ENCODE measurements around the gene ONECUT3. TPM values are rescaled to one million over a fixed set of nuclear protein-coding genes. Genes with fewer than 3 reads are reported as not detected.

The ONECUT3 gene
- total and polyA plus RNA-seq, 9 of the 15 experiments (the other 6 are each of a cell fraction or from before 2014, with no cell fraction given), result not detected

GRCh38 chr19:1764729-1765128 lies 11.4 kb downstream of the ONECUT3 start:
- no peak overlapping the region for H3K4me3 ChIP-seq
- ChIA-PET POLR2A (no interaction called here), CTCF (ENCODE audit: low intra/inter-chr PET ratio) (interaction anchor here (0.5 to 4.0 kb wide), 2 partner anchors 9 to 92 kb away, joined by 3 to 84 read pairs; no protein-coding TSS in a partner anchor)
- no peaks in the 10 kb centered on the region for H3K79me2 ChIP-seq (ENCODE audit: control insufficient read depth, insufficient read depth, low read length)
- no peak overlapping the region for H3K27ac ChIP-seq (ENCODE audit: extremely low read depth, low read depth, low read length)
- H2AFZ ChIP-seq (ENCODE audit: low read depth, low read length), result no peak overlapping the region
- no peaks in the 10 kb centered on the region for H3K9me3 ChIP-seq (replicated peaks; ENCODE audit: control insufficient read depth, insufficient read depth, low read depth, low read length)
- no peak for ATAC-seq
- no peak for FAIRE-seq
- peaks cover 8 to 34% of the 10 kb centered on the region in 2 experiments; a peak in 4 of 5 replicates for H3K27me3 ChIP-seq (ENCODE audit: control insufficient read depth in 2 of 2, insufficient read depth in 2 of 2, low read length in 2 of 2)
- intact Hi-C loops (cut with micrococcal nuclease), result loop anchor here (5.0 to 10.0 kb wide), 2 partner anchors 157 to 220 kb away; partner anchors contain the start of gene UQCR11
- no peaks in the 10 kb centered on the region for H3K36me3 ChIP-seq (ENCODE audit: control insufficient read depth, insufficient read depth, low read length)
- H3K9me1 ChIP-seq (ENCODE audit: control insufficient read depth, insufficient read depth, low read length), result no peaks in the 10 kb centered on the region
- DNase-seq (ENCODE audit: extremely low read depth in 1 of 4, low spot score in 3 of 4), result no peak
- no peak overlapping the region for H3K9ac ChIP-seq (ENCODE audit: insufficient read depth in 1 of 2, low read depth in 2 of 2, low read length in 2 of 2)
- peaks cover 9 to 67% of the 10 kb centered on the region in 2 experiments; a peak in 4 of 5 replicates for H3K4me1 ChIP-seq (replicated peaks in 1 of 2; ENCODE audit: control insufficient read depth in 2 of 2, insufficient read depth in 2 of 2, low read length in 2 of 2)
- H3K4me2 ChIP-seq (ENCODE audit: insufficient read depth, low read length), result no peak overlapping the region
- BruUV-seq (replicated peaks), result no TSS peak
- H4K20me1 ChIP-seq (replicated peaks; ENCODE audit: control insufficient read depth, insufficient read depth, low read length), result no peaks in the 10 kb centered on the region; the same call in 1 of the 2 replicates
- WGBS (ENCODE audit: insufficient coverage, low coverage, missing lambda C conversion rate), result 19% methylated on average over 9 of the region's 15 CpGs
- in situ Hi-C loops (cut with MboI), result loop anchor here (5.0 to 10.0 kb wide), 2 partner anchors 92 to 220 kb away; no protein-coding TSS in a partner anchor
- no peak for TF ChIP-seq ETS1 (conservative IDR thresholded peaks at IDR 0.05; ENCODE audit: control insufficient read depth, low read depth, low read length)
- no peak for TF ChIP-seq CXXC5 (CRISPR knock-in tag; IDR thresholded peaks at IDR 0.05)
- TF ChIP-seq HDAC3 (IDR thresholded peaks at IDR 0.05; ENCODE audit: borderline replicate concordance, partially characterized antibody), result no peak
- TF ChIP-seq ZNF12 (CRISPR knock-in tag; IDR thresholded peaks at IDR 0.05), result no peak
- no peak for TF ChIP-seq ZBTB40 (IDR thresholded peaks at IDR 0.05)
- no peak for TF ChIP-seq ZBTB40 (CRISPR knock-in tag; IDR thresholded peaks at IDR 0.05)
- no peak for TF ChIP-seq SMAD3 (CRISPR knock-in tag; conservative IDR thresholded peaks at IDR 0.05)
- TF ChIP-seq RFX7 (CRISPR knock-in tag; IDR thresholded peaks at IDR 0.05), result no peak
- no peak for TF ChIP-seq PREB (CRISPR knock-in tag; IDR thresholded peaks at IDR 0.05)
